Activated CD8-positive, alpha-beta memory T cell treated with anti-CD3 and anti-CD28 coated beads for 4 hours (primary cell): ENCODE results near the gene PORCN.
A peak's percentile ranks its signal among the peaks of the same experiment; 100 is the strongest.

Experiments used
- DNase-seq, 2 donors: peaks; one replicate each; pipeline ENCODE4 v3.0.0-alpha.2; 2020; ENCODE audit warnings: low read depth in 2 of 2

The PORCN gene

GRCh38 chrX:48508400-48509244 is at the start of gene PORCN:
TSS of gene PORCN (plus strand) at chrX:48508992. CDS start at chrX:48509821, 829 bp downstream.
- peak; percentile 58 to 63 for DNase-seq

DNA sequence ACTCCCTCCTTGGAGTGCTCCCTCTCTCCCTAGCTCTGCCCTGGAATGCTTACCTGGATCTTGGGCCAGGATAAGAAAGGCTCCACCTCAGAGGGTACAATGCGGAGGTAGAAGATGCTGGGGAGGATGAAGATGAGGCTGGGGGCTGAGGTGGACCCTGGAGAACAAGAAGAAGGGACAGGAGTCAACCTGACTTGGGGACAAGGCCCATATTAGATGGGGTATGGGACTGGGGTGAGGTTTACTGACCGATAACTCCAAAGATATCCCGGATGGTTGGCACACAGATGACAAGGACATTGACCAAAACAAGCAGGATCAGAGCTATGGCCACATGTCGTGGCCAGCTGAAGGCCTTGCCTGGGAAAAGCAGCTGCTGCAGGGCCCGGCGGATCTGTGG is 49.3 kb upstream of the PORCN start:
- no peak for DNase-seq

- DNase-seq, result no peak
These were observed 48.8 kb upstream of the PORCN start for GRCh38 chrX:48460031-48460430.

- no peak for DNase-seq
These were observed 48.2 kb upstream of the PORCN start for GRCh38 chrX:48460606-48461005.

- no peak for DNase-seq
These were observed 47.0 kb upstream of the PORCN start for GRCh38 chrX:48461830-48462229.

DNA sequence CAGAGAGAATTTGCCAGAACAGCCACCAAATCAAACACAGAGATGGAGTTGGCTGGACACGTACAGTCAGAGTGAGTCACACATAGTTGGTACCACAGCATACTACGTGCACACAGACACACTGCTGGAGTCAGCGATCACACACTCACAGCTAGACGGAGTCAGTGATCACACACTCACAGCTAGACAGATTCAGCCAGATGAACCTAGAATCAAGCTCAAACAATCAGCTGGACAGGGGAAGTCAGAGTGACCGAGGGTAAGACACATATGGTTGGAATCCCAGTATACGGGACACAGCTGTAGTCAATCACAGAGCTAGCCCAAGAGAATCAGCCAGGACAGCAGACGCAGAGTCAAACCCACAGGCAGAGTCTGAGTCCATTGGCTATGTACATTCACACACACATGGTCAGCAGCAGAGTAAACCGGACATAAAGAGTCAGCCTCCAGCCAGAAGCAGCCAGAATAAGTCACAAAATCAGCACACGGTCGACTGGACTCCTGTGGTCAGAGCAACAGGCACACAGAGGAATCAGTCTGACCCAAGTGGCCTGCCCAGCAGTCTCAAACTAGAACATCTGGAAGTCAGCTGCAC is 43.4 kb upstream of the PORCN start:
- no peak for DNase-seq

- DNase-seq, result no peak
These were observed 42.1 kb upstream of the PORCN start for GRCh38 chrX:48466696-48467095.

GRCh38 chrX:48467281-48467761 is 41.5 kb upstream of the PORCN start:
- DNase-seq, result no peak

- DNase-seq, result peak in 1 of 2 donors; percentile 28
These were observed 40.5 kb upstream of the PORCN start for GRCh38 chrX:48468247-48468671.

DNA sequence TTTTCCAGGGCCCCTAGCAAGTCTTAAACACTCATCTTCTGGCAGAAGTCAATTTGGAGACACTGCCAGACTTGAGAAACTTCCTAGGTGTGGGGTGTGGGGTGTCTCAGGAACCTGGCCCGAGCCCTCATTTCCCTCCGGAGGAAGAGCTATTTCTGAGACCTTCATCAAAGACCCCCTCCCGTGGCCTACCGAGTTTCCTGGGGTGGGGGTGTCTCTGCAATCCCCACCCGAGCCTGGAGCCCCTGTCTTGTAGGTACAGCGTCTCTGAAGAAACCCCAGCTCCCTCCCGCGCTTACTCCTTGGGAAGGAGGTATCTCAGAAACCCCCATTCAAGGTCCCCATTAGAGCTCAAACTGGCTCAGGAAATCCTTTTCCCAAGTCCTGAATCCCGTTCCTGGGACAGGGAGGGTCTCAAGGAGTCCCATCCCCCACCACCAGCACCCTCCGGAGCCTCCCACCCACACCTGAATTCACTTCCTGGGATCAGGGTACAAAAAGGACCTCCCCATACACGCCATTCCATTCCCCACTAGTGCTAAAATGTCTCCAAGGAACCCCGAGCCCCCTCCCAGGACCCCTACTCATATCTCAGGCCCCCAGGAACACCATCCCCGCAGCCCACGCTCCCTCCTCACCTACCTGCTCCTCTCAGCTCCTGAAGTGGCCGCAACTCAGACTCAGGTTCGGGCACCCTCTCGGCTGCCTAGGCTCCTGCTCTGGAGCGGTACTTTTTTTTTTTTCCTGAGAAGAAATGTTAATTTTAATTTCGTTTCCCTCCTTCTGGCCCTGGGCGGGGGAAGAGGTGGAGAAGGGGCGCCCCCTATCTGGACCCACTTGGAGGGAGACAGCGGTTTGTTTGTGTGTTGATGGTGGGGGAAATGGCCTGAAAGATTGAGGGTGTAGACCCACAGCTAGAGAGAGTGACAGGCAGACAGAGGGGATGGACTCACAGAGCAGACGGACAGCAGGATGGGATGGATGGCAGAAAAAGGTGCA is 39.8 kb upstream of the PORCN start:
- DNase-seq, result no peak

GRCh38 chrX:48470110-48470832 is 38.5 kb upstream of the PORCN start, which contains the start of gene SLC38A5:
TSS of gene SLC38A5 (minus strand) at chrX:48470260. CDS start at chrX:48467924, 2,336 bp downstream.
- no peak for DNase-seq

DNA sequence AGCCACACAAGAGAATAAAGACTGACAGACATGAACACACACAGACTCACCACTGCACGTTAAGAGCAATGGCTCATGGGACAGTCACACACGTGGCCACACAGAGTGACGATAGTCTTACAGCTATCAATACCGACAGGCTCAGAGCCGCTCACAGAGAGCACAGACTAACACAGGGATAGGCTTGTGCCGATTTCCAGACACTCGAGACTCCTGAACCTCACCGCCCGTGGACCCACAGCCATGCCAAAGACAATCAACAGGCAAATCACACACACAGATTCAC is 38.0 kb upstream of the PORCN start:
- DNase-seq, result no peak

GRCh38 chrX:48471504-48471903 is 37.3 kb upstream of the PORCN start:
- DNase-seq, result no peak

- no peak for DNase-seq
These were observed 36.6 kb upstream of the PORCN start for GRCh38 chrX:48472225-48472624.

GRCh38 chrX:48472851-48473703 is 35.7 kb upstream of the PORCN start:
- no peak for DNase-seq

- DNase-seq, result no peak
These were observed 35.1 kb upstream of the PORCN start for GRCh38 chrX:48473704-48473990.

DNA sequence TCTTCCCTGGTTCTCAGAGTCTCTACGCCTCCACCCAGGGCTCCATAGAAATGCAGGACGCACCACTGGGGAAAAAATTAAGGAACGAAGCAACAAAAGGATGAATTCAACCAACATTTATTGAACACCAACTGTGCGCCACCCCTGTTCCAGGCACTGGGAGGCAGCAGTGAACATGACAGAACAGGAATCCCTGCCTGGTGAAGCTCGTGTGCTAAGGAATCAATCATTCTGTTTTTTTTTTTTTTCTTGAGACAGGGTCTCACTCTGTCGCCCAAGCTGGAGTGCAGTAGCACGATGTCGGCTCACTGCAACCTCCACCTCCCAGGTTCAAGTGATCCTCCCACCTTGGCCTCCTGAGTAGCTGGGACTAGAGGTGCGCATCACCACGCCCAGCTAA is 34.7 kb upstream of the PORCN start:
- no peak for DNase-seq

DNA sequence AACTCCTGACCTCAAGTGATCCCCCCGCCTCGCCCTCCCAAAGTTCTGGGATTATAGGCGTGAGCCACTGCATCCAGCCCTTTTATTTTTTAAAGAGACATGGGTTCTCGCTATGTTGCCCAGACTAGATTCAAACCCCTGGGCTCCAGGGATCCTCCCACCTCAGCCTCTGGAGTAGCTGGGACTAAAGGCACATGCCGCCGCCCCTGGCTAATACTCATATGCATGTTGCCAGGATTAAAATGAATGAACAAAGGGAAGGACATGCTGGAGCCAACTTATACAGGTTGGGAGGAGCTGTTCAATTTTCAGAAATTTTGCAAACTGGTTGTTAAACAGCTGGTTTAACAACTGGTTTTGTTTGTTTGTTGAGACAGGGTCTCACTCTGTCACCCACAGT is 34.2 kb upstream of the PORCN start:
- no peak for DNase-seq

GRCh38 chrX:48475296-48475695 is 33.5 kb upstream of the PORCN start:
- DNase-seq, result no peak

- DNase-seq, result peak; percentile 67 to 84
These were observed 32.8 kb upstream of the PORCN start, which contains the start of gene FTSJ1 for GRCh38 chrX:48475774-48476577. TSS of gene FTSJ1 (plus strand) at chrX:48476199. CDS start at chrX:48478048, 1,849 bp downstream.
